Adrenal gland (tissue), 5 donors: Measurements from ENCODE around the gene UNC5CL.

Experiments used
- CTCF ChIP-seq, 6 experiments: fragments of 450-650 bp in 4 of 6; fragments of 200-600 bp in 2 of 6; sonication (generic) in 1 of 6; IDR thresholded peaks; 1 replicate in 5 of 6; 2 replicates in 1 of 6; pipeline versions ENCODE4 v1.5.1 to v1.8.0; 2016 to 2021; ENCODE audit warnings: antibody characterized with exemption in 6 of 6, mild to moderate bottlenecking in 2 of 6, moderate library complexity in 1 of 6
- POLR2A ChIP-seq, 2 donors: fragments of 450-650 bp; IDR thresholded peaks; one replicate each; pipeline ENCODE4 v1.6.1; 2017; ENCODE audit warnings: antibody characterized with exemption in 2 of 2, mild to moderate bottlenecking in 2 of 2, moderate library complexity in 1 of 2
- donor health status: DM: no; HTN: no; CAD: no.

GRCh38 chr6:41023114-41023513 lies 15.9 kb downstream of the UNC5CL start:
- TF ChIP-seq CTCF (IDR thresholded peaks at IDR 0.05): no peak
- no peak for TF ChIP-seq POLR2A (IDR thresholded peaks at IDR 0.05)
